SK-N-MC (cell line): ENCODE data around the gene ANKRD13C.

Experiments
- FOXP2 ChIP-seq: optimal IDR thresholded peaks from 2 replicates; pipeline ENCODE3; 2011; ENCODE audit warnings: mild to moderate bottlenecking, moderate library complexity; ENCODE audit not compliant: insufficient read depth; ENCODE audit errors: extremely low read length, control extremely low read depth
- POLR2AphosphoS5 ChIP-seq: IDR thresholded peaks from 2 replicates; pipeline ENCODE4 v1.6.1; 2012; ENCODE audit warnings: mild to moderate bottlenecking, low read depth, low read length, borderline replicate concordance

- TF ChIP-seq POLR2AphosphoS5 (no peak), FOXP2 (no peak)
Observed at GRCh38 chr1:70336050-70336449, 18.5 kb downstream of the ANKRD13C start.
